Transverse colon (tissue), 4 donors: ENCODE data around the gene PRR33.

ENCODE experiments used
- CTCF ChIP-seq, 5 experiments: fragments of 200-600 bp in 3 of 5; fragments of 450-650 bp in 2 of 5; sonication (generic) in 3 of 5; IDR thresholded peaks; 1 replicate in 2 of 5; 2 replicates in 3 of 5; pipeline ENCODE4 v1.5.1; 2016 to 2017; ENCODE audit warnings: antibody characterized with exemption in 5 of 5, inconsistent platforms in 3 of 5, mild to moderate bottlenecking in 2 of 5, moderate library complexity in 1 of 5
- EP300 ChIP-seq: sonication (generic); formaldehyde crosslinking; IDR thresholded peaks from one replicate; pipeline ENCODE4 v1.6.1; 2017; ENCODE audit warnings: antibody characterized with exemption, low read depth
- POLR2A ChIP-seq: fragments of 450-650 bp; IDR thresholded peaks from one replicate; pipeline ENCODE4 v1.6.1; 2016; ENCODE audit warnings: antibody characterized with exemption, mild to moderate bottlenecking, moderate library complexity
- POLR2AphosphoS5 ChIP-seq, 3 donors: sonication (generic); formaldehyde crosslinking; IDR thresholded peaks; one replicate each; pipeline ENCODE4 v1.6.1; 2016; ENCODE audit warnings: antibody characterized with exemption in 3 of 3

- no peak for TF ChIP-seq CTCF (IDR thresholded peaks at IDR 0.05)
- TF ChIP-seq EP300 = no peak
- no peak for TF ChIP-seq POLR2A
- TF ChIP-seq POLR2AphosphoS5 (IDR thresholded peaks at IDR 0.05) = no peak
Observed at GRCh38 chr11:1883346-1884302, 8.1 kb downstream of the PRR33 start.
